ENCODE results near the gene GRIA1. TPM values are rescaled to one million over a fixed set of nuclear protein-coding genes. Genes with fewer than 3 reads are reported as not detected.

The GRIA1 gene
- total RNA-seq, 3 donors from 2014 or later = 0.10 to 0.54 TPM; not detected in 1

- no peak for ATAC-seq
- TF ChIP-seq CTCF (IDR thresholded peaks at IDR 0.05) = no peak
- H3K9me3 ChIP-seq = no peaks in the 10 kb centered on the region
- no peaks in the 10 kb centered on the region for H3K4me1 ChIP-seq (ENCODE audit: low read depth)
- no peak for DNase-seq
- H3K4me3 ChIP-seq = no peak overlapping the region
- intact Hi-C loops (cut with DNase I, micrococcal nuclease) = no loop called here
- H3K36me3 ChIP-seq (ENCODE audit: low read depth) = no peaks in the 10 kb centered on the region
Observed at GRCh38 chr5:153469423-153469822, 21.0 kb upstream of the GRIA1 start.

- Histone ChIP-seq H3K9me3 (peaks cover under 1% of the 10 kb centered on the region), H3K4me1 (ENCODE audit: low read depth) (no peaks in the 10 kb centered on the region), H3K4me3 (no peak overlapping the region), H3K36me3 (ENCODE audit: low read depth) (no peaks in the 10 kb centered on the region)
- intact Hi-C loops (cut with DNase I, micrococcal nuclease) = no loop called here
- DNase-seq = no peak
- no peak for TF ChIP-seq CTCF (IDR thresholded peaks at IDR 0.05)
- no peak for ATAC-seq
Observed at GRCh38 chr5:153470736-153471135, 19.7 kb upstream of the GRIA1 start.

- Histone ChIP-seq H3K4me3 (no peak overlapping the region), H3K4me1 (ENCODE audit: low read depth) (no peaks in the 10 kb centered on the region), H3K36me3 (ENCODE audit: low read depth) (no peaks in the 10 kb centered on the region), H3K9me3 (peaks cover 3% of the 10 kb centered on the region)
- intact Hi-C loops (cut with DNase I, micrococcal nuclease) = no loop called here
- no peak for TF ChIP-seq CTCF (IDR thresholded peaks at IDR 0.05)
- ATAC-seq (no peak), DNase-seq (no peak)
Observed at GRCh38 chr5:153476767-153477166, 13.7 kb upstream of the GRIA1 start.

- no peaks in the 10 kb centered on the region for H3K4me1 ChIP-seq (ENCODE audit: low read depth)
- DNase-seq = no peak
- no peak overlapping the region for H3K4me3 ChIP-seq
- no peak for TF ChIP-seq CTCF (IDR thresholded peaks at IDR 0.05)
- ATAC-seq = no peak
- H3K9me3 ChIP-seq = peaks cover 3% of the 10 kb centered on the region
- no peaks in the 10 kb centered on the region for H3K36me3 ChIP-seq (ENCODE audit: low read depth)
- intact Hi-C loops (cut with DNase I, micrococcal nuclease) = no loop called here
Observed at GRCh38 chr5:153480401-153480800, 10.1 kb upstream of the GRIA1 start.

- intact Hi-C loops (cut with DNase I, micrococcal nuclease) = no loop called here
- DNase-seq = no peak
- H3K9me3 ChIP-seq = no peaks in the 10 kb centered on the region
- ATAC-seq = no peak
- H3K4me3 ChIP-seq = no peak overlapping the region
- no peak for TF ChIP-seq CTCF (IDR thresholded peaks at IDR 0.05)
- H3K36me3 ChIP-seq (ENCODE audit: low read depth) = no peaks in the 10 kb centered on the region
- no peaks in the 10 kb centered on the region for H3K4me1 ChIP-seq (ENCODE audit: low read depth)
Observed at GRCh38 chr5:153483482-153483881, 7.0 kb upstream of the GRIA1 start.

- ATAC-seq = no peak
- DNase-seq = no peak
- Histone ChIP-seq H3K9me3 (no peaks in the 10 kb centered on the region), H3K36me3 (ENCODE audit: low read depth) (no peaks in the 10 kb centered on the region), H3K4me1 (ENCODE audit: low read depth) (no peaks in the 10 kb centered on the region), H3K4me3 (no peak overlapping the region)
- intact Hi-C loops (cut with DNase I, micrococcal nuclease) = no loop called here
- TF ChIP-seq CTCF (IDR thresholded peaks at IDR 0.05) = no peak
Observed at GRCh38 chr5:153485641-153486040, 4.8 kb upstream of the GRIA1 start.
